PC-9 (cell line): ENCODE measurements around the gene SLC12A3.

Experiments
- CTCF ChIP-seq: fragments of 200-600 bp; sonication (generic); conservative IDR thresholded peaks from 2 replicates; pipeline ENCODE4 v1.6.1; 2017; ENCODE audit warnings: mixed run types, antibody characterized with exemption, mild to moderate bottlenecking, moderate library complexity
- EZH2 ChIP-seq: fragments of 200-600 bp; sonication (generic); IDR thresholded peaks from 2 replicates; pipeline ENCODE4 v1.8.0; 2017; ENCODE audit warnings: antibody characterized with exemption, low read depth

GRCh38 chr16:56915336-56916119, 50.5 kb downstream of the SLC12A3 start:
- TF ChIP-seq CTCF = no peak
- TF ChIP-seq EZH2 = no peak
